Lung (tissue), 12 donors: ENCODE measurements around the gene SLC36A2. TPM values are rescaled to one million over a fixed set of nuclear protein-coding genes. Genes with fewer than 3 reads are reported as not detected.

Experiments used
- ATAC-seq: fragments of 200-7000 bp; cut with Tn5 transposase; one replicate; pipeline ENCODE4 v1.9.1; 2020; ENCODE audit warnings: moderate number of reproducible peaks; ENCODE audit not compliant: insufficient read depth, low FRiP score
- DNase-seq, 3 donors: peaks; one replicate each; pipeline ENCODE4 v3.0.0-alpha.2; 2013 to 2017
- H3K27ac ChIP-seq, 2 donors: one replicate each; pipeline ENCODE4 v1.5.1; 2013; ENCODE audit warnings: mild to moderate bottlenecking in 2 of 2, moderate library complexity in 2 of 2, control low read depth in 1 of 2, inconsistent platforms in 1 of 2, low read depth in 1 of 2, low read length in 1 of 2
- H3K27me3 ChIP-seq, 3 donors: one replicate each; pipeline ENCODE4 v1.5.1; 2013; ENCODE audit warnings: low read length in 2 of 3; ENCODE audit not compliant: control insufficient read depth in 3 of 3, insufficient read depth in 3 of 3
- H3K36me3 ChIP-seq, 4 donors: one replicate each; pipeline ENCODE4 v1.5.1; 2013; ENCODE audit warnings: low read length in 4 of 4, mild to moderate bottlenecking in 1 of 4, moderate library complexity in 1 of 4; ENCODE audit not compliant: control insufficient read depth in 4 of 4, insufficient read depth in 4 of 4
- H3K4me1 ChIP-seq, 5 donors: one replicate each; pipeline ENCODE4 v1.5.1; 2013; ENCODE audit warnings: low read length in 5 of 5, mild to moderate bottlenecking in 2 of 5, moderate library complexity in 1 of 5; ENCODE audit not compliant: control insufficient read depth in 5 of 5, insufficient read depth in 5 of 5
- H3K4me3 ChIP-seq: one replicate; pipeline ENCODE4 v1.5.1; 2013; ENCODE audit warnings: mild to moderate bottlenecking, control low read depth, moderate library complexity
- H3K9ac ChIP-seq, 2 donors: one replicate each; pipeline ENCODE4 v1.5.1; 2013; ENCODE audit warnings: low read length in 2 of 2, control low read depth in 1 of 2; ENCODE audit not compliant: insufficient read depth in 1 of 2
- H3K9me3 ChIP-seq, 4 donors: one replicate each; pipeline ENCODE4 v1.5.1; 2013; ENCODE audit warnings: low read length in 3 of 4, mild to moderate bottlenecking in 1 of 4, moderate library complexity in 1 of 4; ENCODE audit not compliant: control insufficient read depth in 4 of 4, insufficient read depth in 3 of 4
- WGBS, 2 donors: extraction: QIAGEN DNeasy Blood & Tissue Kit; methylation state at CpG; one replicate each; pipeline ENCODE4 v1.1.7; 2013; 5-methylcytosine and 5-hydroxymethylcytosine counted together
- polyA plus RNA-seq, 2 donors: library from polyadenylated mRNA; stranded (reverse); fragments of 200-250 nt; gene quantifications; one replicate each; pipeline ENCODE4 v1.2.1, GENCODE V29; 2013
- total RNA-seq, 2 donors: library from RNA; depleted of rRNA in 1 of 2; stranded (reverse); fragments of >200 nt in 1 of 2; gene quantifications; one replicate each; pipeline ENCODE4 v1.2.1, GENCODE V29; 2014 to 2021
- TF ChIP-seq, protein P1 (sequence below): IDR thresholded peaks from 2 replicates; pipeline ENCODE4 v1.5.1; 2012; ENCODE audit warnings: mild to moderate bottlenecking; ENCODE audit errors: control extremely low read depth, extremely low read depth
- donor health status: control.
- donor health status: control.
- donor health status: Bipolar disorder and iron deficiency.
- donor health status: healthy.
- donor health status: DM: yes; HTN: yes; CAD: no.

SLC36A2 gene
- total and polyA plus RNA-seq, 4 donors: not detected

GRCh38 chr5:151288180-151288579, 59.2 kb downstream of the SLC36A2 start:
- DNase-seq (no peak), ATAC-seq (no peak)
- no peak overlapping the region for H3K4me3 ChIP-seq
- H3K4me1 ChIP-seq: no peaks in the 10 kb centered on the region
- WGBS, 2 donors: 46 to 59% methylated on average over 2 of the region's 2 CpGs
- no peaks in the 10 kb centered on the region for H3K36me3 ChIP-seq
- H3K27me3 ChIP-seq: no peaks in the 10 kb centered on the region
- H3K9me3 ChIP-seq: peaks cover 0 to 2% (median 0%) of the 10 kb centered on the region in 4 donors
- H3K9ac ChIP-seq: no peak overlapping the region
- TF ChIP-seq, protein P1, sequence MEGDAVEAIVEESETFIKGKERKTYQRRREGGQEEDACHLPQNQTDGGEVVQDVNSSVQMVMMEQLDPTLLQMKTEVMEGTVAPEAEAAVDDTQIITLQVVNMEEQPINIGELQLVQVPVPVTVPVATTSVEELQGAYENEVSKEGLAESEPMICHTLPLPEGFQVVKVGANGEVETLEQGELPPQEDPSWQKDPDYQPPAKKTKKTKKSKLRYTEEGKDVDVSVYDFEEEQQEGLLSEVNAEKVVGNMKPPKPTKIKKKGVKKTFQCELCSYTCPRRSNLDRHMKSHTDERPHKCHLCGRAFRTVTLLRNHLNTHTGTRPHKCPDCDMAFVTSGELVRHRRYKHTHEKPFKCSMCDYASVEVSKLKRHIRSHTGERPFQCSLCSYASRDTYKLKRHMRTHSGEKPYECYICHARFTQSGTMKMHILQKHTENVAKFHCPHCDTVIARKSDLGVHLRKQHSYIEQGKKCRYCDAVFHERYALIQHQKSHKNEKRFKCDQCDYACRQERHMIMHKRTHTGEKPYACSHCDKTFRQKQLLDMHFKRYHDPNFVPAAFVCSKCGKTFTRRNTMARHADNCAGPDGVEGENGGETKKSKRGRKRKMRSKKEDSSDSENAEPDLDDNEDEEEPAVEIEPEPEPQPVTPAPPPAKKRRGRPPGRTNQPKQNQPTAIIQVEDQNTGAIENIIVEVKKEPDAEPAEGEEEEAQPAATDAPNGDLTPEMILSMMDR: no peak
- H3K27ac ChIP-seq: no peak overlapping the region

GRCh38 chr5:151286246-151286645, 61.1 kb downstream of the SLC36A2 start:
- no peaks in the 10 kb centered on the region for H3K4me1 ChIP-seq
- DNase-seq (no peak), ATAC-seq (no peak)
- H3K9ac ChIP-seq: no peak overlapping the region
- TF ChIP-seq, protein P1: no peak
- H3K27me3 ChIP-seq: no peaks in the 10 kb centered on the region
- no peak overlapping the region for H3K4me3 ChIP-seq
- WGBS, 2 donors: 85 to 92% methylated on average over 1 of the region's 1 CpG
- H3K9me3 ChIP-seq: peaks cover 0 to 2% (median 0%) of the 10 kb centered on the region in 4 donors
- H3K36me3 ChIP-seq: no peaks in the 10 kb centered on the region
- H3K27ac ChIP-seq: no peak overlapping the region

- WGBS, 2 donors: 74 to 82% methylated on average over 5 of the region's 5 CpGs
- ATAC-seq (no peak), DNase-seq (no peak)
- Histone ChIP-seq H3K9me3 (peaks cover 0 to 4% (median 0%) of the 10 kb centered on the region in 4 donors), H3K36me3 (no peaks in the 10 kb centered on the region), H3K27me3 (no peaks in the 10 kb centered on the region), H3K27ac (no peak overlapping the region), H3K4me3 (no peak overlapping the region), H3K4me1 (no peaks in the 10 kb centered on the region), H3K9ac (no peak overlapping the region)
- TF ChIP-seq, protein P1: no peak
These were observed 61.7 kb downstream of the SLC36A2 start for GRCh38 chr5:151285683-151286082.

DNA sequence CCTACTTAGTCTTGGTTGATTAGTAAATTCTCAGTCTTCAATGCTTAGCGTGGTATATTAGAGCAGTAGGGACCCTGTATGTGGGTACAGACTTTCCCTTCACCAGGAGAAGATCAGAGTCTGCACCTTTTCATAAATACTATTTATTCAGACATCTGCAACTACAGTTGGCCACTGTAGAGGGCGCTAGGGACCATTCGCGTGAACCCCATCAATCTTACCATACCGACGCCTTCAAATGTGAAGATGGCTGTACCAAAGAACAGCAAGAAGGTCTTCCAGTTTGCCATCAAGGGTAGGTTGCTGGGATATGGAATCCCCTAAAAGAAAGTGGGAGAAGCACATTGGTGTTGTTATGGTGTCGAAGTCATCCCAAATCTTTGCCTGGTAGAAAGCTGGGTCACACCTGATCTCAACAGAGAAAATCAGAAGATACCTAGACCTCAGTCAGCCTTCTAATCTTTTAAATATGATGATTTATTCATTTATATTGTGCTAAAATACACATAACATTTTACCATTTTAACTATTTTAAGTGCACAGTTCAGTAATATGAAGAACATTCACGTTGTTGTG, 62.9 kb downstream of the SLC36A2 start:
- 31 to 32% methylated on average over 8 of the region's 8 CpGs for WGBS, 2 donors

More for the DNA sequence above, 62.9 kb downstream of the SLC36A2 start:
- H3K9ac ChIP-seq: no peak overlapping the region
- H3K27ac ChIP-seq: no peak overlapping the region
- H3K36me3 ChIP-seq: no peaks in the 10 kb centered on the region
- DNase-seq (no peak), ATAC-seq (no peak)
- TF ChIP-seq, protein P1: no peak
- H3K4me3 ChIP-seq: no peak overlapping the region
- no peaks in the 10 kb centered on the region for H3K27me3 ChIP-seq
- no peaks in the 10 kb centered on the region for H3K4me1 ChIP-seq
- H3K9me3 ChIP-seq: peaks cover 0 to 4% (median 0%) of the 10 kb centered on the region in 4 donors
